OCI-LY7 (cell line): ENCODE measurements around the gene ITGAE. TPM values are rescaled to one million over a fixed set of nuclear protein-coding genes. Genes with fewer than 3 reads are reported as not detected.
A peak's percentile ranks its signal among the peaks of the same experiment; 100 is the strongest.

Experiments
- BruUV-seq: library from RNA; stranded (reverse); fragments of 400-500 nt; replicated peaks from 2 replicates; lab custom pipeline; 2021; lab: Mats Ljungman, UMichigan
- CTCF ChIA-PET: fragments of 300-600 bp; sonication (Branson Sonifier 250); formaldehyde crosslinking; loops from one replicate; lab custom pipeline; 2022; ENCODE audit warnings: antibody characterized with exemption; ENCODE audit not compliant: unreplicated experiment; lab: Charles Lee
- POLR2A ChIA-PET: fragments of 300-600 bp; sonication (Branson Sonifier 250); formaldehyde crosslinking; loops from one replicate; lab custom pipeline; 2022; ENCODE audit warnings: antibody characterized with exemption; lab: Charles Lee
- DNase-seq: peaks from one replicate; pipeline ENCODE4 v3.0.0-alpha.2; 2015; ENCODE audit warnings: low spot score
- H2AFZ ChIP-seq: fragments of 200-600 bp; sonication (generic), shearing (Covaris generic); 2 replicates; pipeline ENCODE4 v1.6.1; 2014; ENCODE audit warnings: mild to moderate bottlenecking, antibody characterized with exemption, low read length, moderate library complexity
- H3K27ac ChIP-seq: fragments of 200-600 bp; sonication (generic); 2 replicates; pipeline ENCODE4 v1.5.1; 2014; ENCODE audit warnings: mixed run types, low read depth, mild to moderate bottlenecking, moderate library complexity, low read length, inconsistent platforms; ENCODE audit not compliant: poor library complexity, severe bottlenecking
- H3K36me3 ChIP-seq: fragments of 200-600 bp; sonication (generic); 2 replicates; pipeline ENCODE4 v1.6.1; 2014; ENCODE audit warnings: mild to moderate bottlenecking, antibody characterized with exemption, low read length, moderate library complexity, mixed read lengths; ENCODE audit not compliant: insufficient read depth
- H3K4me1 ChIP-seq: fragments of 200-600 bp; sonication (generic); 2 replicates; pipeline ENCODE4 v1.5.1; 2014; ENCODE audit warnings: mild to moderate bottlenecking, low read length; ENCODE audit not compliant: insufficient read depth, poor library complexity, severe bottlenecking
- H3K4me2 ChIP-seq: fragments of 200-600 bp; sonication (generic); 2 replicates; pipeline ENCODE4 v1.6.1; 2014; ENCODE audit warnings: mild to moderate bottlenecking, low read length
- H3K4me3 ChIP-seq: fragments of 200-600 bp; sonication (generic); 2 replicates; pipeline ENCODE4 v1.5.1; 2014; ENCODE audit warnings: mild to moderate bottlenecking, low read depth, low read length; ENCODE audit not compliant: poor library complexity, severe bottlenecking
- H3K79me2 ChIP-seq: fragments of 200-600 bp; sonication (generic); 2 replicates; pipeline ENCODE4 v1.6.1; 2016; ENCODE audit warnings: low read depth, mild to moderate bottlenecking, low read length, moderate library complexity, mixed read lengths; ENCODE audit not compliant: insufficient read depth
- H3K9me2 ChIP-seq: fragments of 200-600 bp; sonication (generic); 2 replicates; pipeline ENCODE4 v1.6.1; 2016; ENCODE audit warnings: mild to moderate bottlenecking, low read length, mixed read lengths; ENCODE audit not compliant: insufficient read depth
- H3K9me3 ChIP-seq: fragments of 200-600 bp; sonication (generic); 2 replicates; pipeline ENCODE4 v1.6.1; 2014; ENCODE audit warnings: mild to moderate bottlenecking, mixed run types, low read length, mixed read lengths
- H4K20me1 ChIP-seq: fragments of 200-600 bp; sonication (generic); 2 replicates; pipeline ENCODE4 v1.6.1; 2014; ENCODE audit warnings: mild to moderate bottlenecking, antibody characterized with exemption, low read length, moderate library complexity, mixed read lengths; ENCODE audit not compliant: insufficient read depth
- EZH2phosphoT487 ChIP-seq: fragments of 200-600 bp; sonication (generic); IDR thresholded peaks from 2 replicates; pipeline ENCODE4 v1.6.1; 2018; ENCODE audit warnings: low read depth, borderline replicate concordance, mild to moderate bottlenecking, mixed run types, antibody characterized with exemption, low read length, moderate library complexity, mixed read lengths
- intact Hi-C: fragments of 100-400 bp; cut with micrococcal nuclease; formaldehyde crosslinking; loops from one replicate; pipeline ENCODE4 v1.10.0; 2022; ENCODE audit not compliant: unreplicated experiment
- total RNA-seq, 2 experiments: library from RNA; depleted of rRNA in 1 of 2; stranded (reverse); fragments of >200 nt in 1 of 2; shearing (Covaris generic) in 1 of 2; gene quantifications; 2 replicates each; pipeline ENCODE4 v1.2.3, GENCODE V29; 2014 to 2022
- TF ChIP-seq, protein P1 (sequence below): fragments of 200-600 bp; sonication (generic); conservative IDR thresholded peaks from 2 replicates; pipeline ENCODE4 v1.5.1; 2014; ENCODE audit warnings: mild to moderate bottlenecking, antibody characterized with exemption, low read length, moderate library complexity, mixed read lengths

ITGAE gene
- total RNA-seq, 2 experiments from 2014 or later, result 52.2 to 61.2 TPM

DNA sequence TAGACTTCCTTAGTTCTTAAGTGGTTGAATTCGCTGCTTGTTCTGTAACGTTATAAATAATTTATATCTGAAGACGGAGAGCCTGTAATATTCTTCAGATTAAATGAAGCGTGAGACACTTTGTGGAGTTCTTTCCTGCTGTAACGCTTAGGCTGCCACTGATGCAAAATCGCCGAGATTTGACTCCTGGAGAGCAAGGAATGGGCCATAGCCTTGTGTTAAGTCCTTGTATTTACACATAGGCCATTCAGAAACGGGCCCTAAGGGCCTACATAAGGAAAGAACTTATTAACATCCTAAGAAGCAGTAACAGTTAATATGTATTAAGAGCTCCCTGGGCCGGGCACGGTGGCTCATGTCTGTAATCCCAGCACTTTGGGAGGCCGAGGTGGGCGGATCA is 131.4 kb downstream of the ITGAE start:
- no peak for TF ChIP-seq EZH2phosphoT487
- TF ChIP-seq, protein P1, sequence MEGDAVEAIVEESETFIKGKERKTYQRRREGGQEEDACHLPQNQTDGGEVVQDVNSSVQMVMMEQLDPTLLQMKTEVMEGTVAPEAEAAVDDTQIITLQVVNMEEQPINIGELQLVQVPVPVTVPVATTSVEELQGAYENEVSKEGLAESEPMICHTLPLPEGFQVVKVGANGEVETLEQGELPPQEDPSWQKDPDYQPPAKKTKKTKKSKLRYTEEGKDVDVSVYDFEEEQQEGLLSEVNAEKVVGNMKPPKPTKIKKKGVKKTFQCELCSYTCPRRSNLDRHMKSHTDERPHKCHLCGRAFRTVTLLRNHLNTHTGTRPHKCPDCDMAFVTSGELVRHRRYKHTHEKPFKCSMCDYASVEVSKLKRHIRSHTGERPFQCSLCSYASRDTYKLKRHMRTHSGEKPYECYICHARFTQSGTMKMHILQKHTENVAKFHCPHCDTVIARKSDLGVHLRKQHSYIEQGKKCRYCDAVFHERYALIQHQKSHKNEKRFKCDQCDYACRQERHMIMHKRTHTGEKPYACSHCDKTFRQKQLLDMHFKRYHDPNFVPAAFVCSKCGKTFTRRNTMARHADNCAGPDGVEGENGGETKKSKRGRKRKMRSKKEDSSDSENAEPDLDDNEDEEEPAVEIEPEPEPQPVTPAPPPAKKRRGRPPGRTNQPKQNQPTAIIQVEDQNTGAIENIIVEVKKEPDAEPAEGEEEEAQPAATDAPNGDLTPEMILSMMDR, result no peak
- BruUV-seq, result no TSS peak

DNA sequence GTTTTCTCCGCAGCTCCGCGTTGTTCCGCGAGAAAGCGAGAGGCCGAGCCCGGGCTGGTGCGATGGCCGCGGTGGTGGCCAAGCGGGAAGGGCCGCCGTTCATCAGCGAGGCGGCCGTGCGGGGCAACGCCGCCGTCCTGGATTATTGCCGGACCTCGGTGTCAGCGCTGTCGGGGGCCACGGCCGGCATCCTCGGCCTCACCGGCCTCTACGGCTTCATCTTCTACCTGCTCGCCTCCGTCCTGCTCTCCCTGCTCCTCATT is 132.0 kb downstream of the ITGAE start:
- TF ChIP-seq EZH2phosphoT487, result no peak
- TF ChIP-seq, protein P1, result no peak
- POLR2A ChIA-PET, result no interaction called here
- CTCF ChIA-PET, result no interaction called here
- Histone ChIP-seq H2AFZ (no peak overlapping the region), H3K27ac (peak overlapping the region; percentile 55), H3K4me3 (peak overlapping the region; percentile 93), H3K9me2 (no peaks in the 10 kb centered on the region), H3K4me2 (peak overlapping the region; percentile 92), H3K9me3 (no peaks in the 10 kb centered on the region), H4K20me1 (peaks cover 6% of the 10 kb centered on the region; the same call in 1 of the 2 replicates), H3K79me2 (peaks cover 25% of the 10 kb centered on the region), H3K4me1 (peaks cover 21% of the 10 kb centered on the region), H3K36me3 (peaks cover 46% of the 10 kb centered on the region)
- TSS peak; percentile 98 for BruUV-seq
- no peak for DNase-seq
- intact Hi-C loops, result loop anchor here (2.0 kb wide), 1 partner anchor 66 kb away; no protein-coding TSS in a partner anchor

More for the DNA sequence above, 131.4 kb downstream of the ITGAE start:
- Histone ChIP-seq H4K20me1 (peaks cover 6% of the 10 kb centered on the region; the same call in 1 of the 2 replicates), H3K4me2 (peak overlapping the region; percentile 92), H2AFZ (no peak overlapping the region), H3K4me1 (peaks cover 21% of the 10 kb centered on the region), H3K4me3 (peak overlapping the region; percentile 93), H3K79me2 (peaks cover 25% of the 10 kb centered on the region), H3K27ac (peak overlapping the region; percentile 55), H3K36me3 (peaks cover 47% of the 10 kb centered on the region), H3K9me2 (no peaks in the 10 kb centered on the region), H3K9me3 (no peaks in the 10 kb centered on the region)
- intact Hi-C loops, result loop anchor here (2.0 kb wide), 1 partner anchor 67 kb away; no protein-coding TSS in a partner anchor
- POLR2A ChIA-PET, result no interaction called here
- DNase-seq, result no peak
- CTCF ChIA-PET, result no interaction called here

DNA sequence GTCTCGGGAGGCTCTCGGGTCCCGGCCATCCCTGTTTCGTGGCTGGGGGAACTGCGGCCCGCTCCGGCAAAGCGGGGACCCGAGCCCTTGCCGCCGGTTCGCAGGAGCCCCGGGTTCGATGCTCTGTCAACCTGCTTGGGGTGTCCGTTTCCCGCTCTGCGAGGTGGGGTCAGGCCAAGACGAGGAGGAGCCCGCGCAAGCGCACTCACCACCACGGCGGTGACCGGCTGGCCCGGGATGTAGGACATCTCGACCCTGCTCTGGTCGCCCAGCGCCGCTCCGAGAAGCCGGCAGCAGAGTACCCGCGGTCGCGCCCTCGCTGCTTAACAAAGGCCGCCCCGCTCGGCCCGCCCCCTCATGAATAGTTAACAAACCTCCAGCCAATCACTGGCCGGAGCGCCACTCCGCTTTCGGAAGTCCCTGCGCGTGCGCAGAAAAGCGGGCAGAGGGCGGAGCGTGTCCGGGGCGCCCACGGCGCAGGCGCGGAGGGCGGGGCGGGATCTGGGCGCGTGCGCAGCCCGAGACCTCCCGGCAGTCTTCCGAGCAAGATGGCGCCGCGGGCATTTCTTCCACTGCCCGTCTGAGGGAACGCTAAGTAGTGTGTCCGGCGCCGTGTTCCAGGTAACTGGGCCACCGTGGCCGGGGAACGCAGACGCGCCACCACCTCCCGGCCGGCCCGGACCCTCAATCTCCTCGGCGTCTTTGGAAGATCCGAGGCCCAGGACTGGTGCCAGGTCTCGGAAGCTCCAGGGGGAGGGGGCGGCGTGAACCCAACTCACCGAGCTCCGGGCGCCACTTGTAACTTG is 132.5 kb downstream of the ITGAE start, which contains the start of the genes EMC6 and TAX1BP3:
EMC6 (plus strand) TSS at position 534 of the 806 bp plus-strand sequence. CDS start 335 bp downstream, outside the sequence.
TAX1BP3 (minus strand) TSS at position 300 of the 806 bp plus-strand sequence; CDS start at position 248, 52 bp downstream.
- ChIA-PET POLR2A (interaction anchor here (0.6 kb wide), 1 partner anchor 12 kb away, joined by 3 read pairs; no protein-coding TSS in a partner anchor), CTCF (no interaction called here)
- Histone ChIP-seq H3K79me2 (peaks cover 25% of the 10 kb centered on the region), H3K36me3 (peaks cover 42% of the 10 kb centered on the region), H3K4me3 (peak within 1 kb of the TSS; percentile 93), H4K20me1 (peaks cover 6% of the 10 kb centered on the region; the same call in 1 of the 2 replicates), H3K9me2 (no peaks in the 10 kb centered on the region), H3K27ac (peak within 1 kb of the TSS; percentile 55), H2AFZ (peak within 1 kb of the TSS; percentile 22; the same call in 1 of the 2 replicates), H3K4me1 (peaks cover 21% of the 10 kb centered on the region), H3K9me3 (no peaks in the 10 kb centered on the region), H3K4me2 (peak within 1 kb of the TSS; percentile 92)
- TF ChIP-seq, protein P1, result no peak
- TF ChIP-seq EZH2phosphoT487, result no peak
- no TSS peak for BruUV-seq
- peak; percentile 98 for DNase-seq
- intact Hi-C loops, result loop anchor here (2.0 kb wide), 1 partner anchor 66 kb away; no protein-coding TSS in a partner anchor
